A549 (cell line): Measurements from ENCODE around the gene DUSP7.

Source experiments
- CHD4 ChIP-seq: fragments of 200-600 bp; sonication (generic); IDR thresholded peaks from 2 replicates; pipeline ENCODE4 v1.6.1; 2016; ENCODE audit warnings: antibody characterized with exemption, mild to moderate bottlenecking, borderline replicate concordance
- GATA3 ChIP-seq: IDR thresholded peaks from 2 replicates; pipeline ENCODE4 v1.6.1; 2012; ENCODE audit warnings: borderline replicate concordance
- KDM5A ChIP-seq: fragments of 200-600 bp; sonication (generic); IDR thresholded peaks from 2 replicates; pipeline ENCODE4 v1.6.1; 2016; ENCODE audit warnings: antibody characterized with exemption, mild to moderate bottlenecking
- MAFK ChIP-seq: fragments of 450-650 bp; IDR thresholded peaks from 2 replicates; pipeline ENCODE4 v1.6.1; 2014; ENCODE audit not compliant: partially characterized antibody
- MAZ ChIP-seq: fragments of 150-350 bp; IDR thresholded peaks from 2 replicates; pipeline ENCODE4 v1.6.1; 2014; ENCODE audit warnings: antibody characterized with exemption, low read depth, low read length, borderline replicate concordance
- NPAS2 ChIP-seq: fragments of 250-450 bp; sonication (Bioruptor Pico); IDR thresholded peaks from 2 replicates; pipeline ENCODE4 v1.8.0; 2022; ENCODE audit warnings: mild to moderate bottlenecking, moderate library complexity, borderline replicate concordance
- POLR2A ChIP-seq: IDR thresholded peaks from 2 replicates; pipeline ENCODE4 v1.6.1; 2012; ENCODE audit warnings: mild to moderate bottlenecking, low read length
- RAD21 ChIP-seq, 2 experiments: fragments of >200 bp in 1 of 2; sonication (Bioruptor Twin) in 1 of 2; formaldehyde crosslinking in 1 of 2; IDR thresholded peaks in 1 of 2; conservative IDR thresholded peaks in 1 of 2; 2 replicates in 1 of 2; 3 replicates in 1 of 2; pipeline ENCODE4 v1.6.1; 2012 to 2018; ENCODE audit warnings: inconsistent platforms in 1 of 2
- ZNF302 ChIP-seq: fragments of 250-450 bp; sonication (Bioruptor Pico); IDR thresholded peaks from 2 replicates; pipeline ENCODE4 v1.9.0; 2021; ENCODE audit warnings: inconsistent platforms, mild to moderate bottlenecking, moderate library complexity
- TF ChIP-seq, protein P1 (sequence below): fragments of >200 bp; sonication (Bioruptor Twin); formaldehyde crosslinking; IDR thresholded peaks from 3 replicates; pipeline ENCODE4 v1.5.1; 2016
- TF ChIP-seq, protein P2 (sequence below): IDR thresholded peaks from 2 replicates; pipeline ENCODE4 v1.6.1; 2012
- TF ChIP-seq, protein P3 (sequence below): fragments of 450-650 bp; IDR thresholded peaks from 2 replicates; pipeline ENCODE4 v1.6.1; 2014; ENCODE audit warnings: antibody characterized with exemption
- TF ChIP-seq, protein P4 (sequence below): fragments of 200-600 bp; sonication (generic); IDR thresholded peaks from 2 replicates; pipeline ENCODE4 v1.6.1; 2016; ENCODE audit warnings: antibody characterized with exemption, mild to moderate bottlenecking, moderate library complexity

DNA sequence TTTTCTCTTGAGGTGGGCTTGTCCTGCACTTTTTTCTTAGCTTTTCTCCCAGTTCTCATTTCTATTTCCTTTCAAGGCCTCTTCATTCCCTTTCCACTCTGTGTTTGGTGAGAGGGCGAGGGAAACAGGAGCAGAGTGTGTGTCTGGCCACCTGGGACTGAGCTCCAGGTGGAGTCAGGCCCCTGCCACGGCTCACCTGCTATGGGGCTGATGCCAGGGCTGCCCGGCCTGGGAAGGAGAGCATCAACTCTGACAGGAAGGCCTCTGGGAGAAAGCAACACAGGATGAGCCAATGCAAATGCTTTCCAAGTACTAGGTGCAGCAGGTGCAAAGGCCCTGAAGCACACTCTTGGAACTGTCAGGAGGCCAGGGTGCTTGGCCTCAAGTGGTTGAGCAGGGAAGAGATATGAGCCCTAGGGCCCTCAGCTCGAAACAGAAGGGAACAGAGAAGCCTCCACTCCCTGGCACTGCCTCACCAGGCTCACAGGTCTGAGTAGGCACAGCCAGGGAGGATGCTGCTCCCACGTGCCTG is 27.3 kb upstream of the DUSP7 start:
- TF ChIP-seq GATA3 (no peak), POLR2A (no peak), CHD4 (no peak), MAFK (no peak), KDM5A (no peak), ZNF302 (CRISPR knock-in tag) (no peak), MAZ (no peak), RAD21 (conservative IDR thresholded peaks at IDR 0.05 in 1 of 2, IDR thresholded peaks at IDR 0.05 in 1 of 2) (no peak), NPAS2 (no peak)
- TF ChIP-seq, protein P1, sequence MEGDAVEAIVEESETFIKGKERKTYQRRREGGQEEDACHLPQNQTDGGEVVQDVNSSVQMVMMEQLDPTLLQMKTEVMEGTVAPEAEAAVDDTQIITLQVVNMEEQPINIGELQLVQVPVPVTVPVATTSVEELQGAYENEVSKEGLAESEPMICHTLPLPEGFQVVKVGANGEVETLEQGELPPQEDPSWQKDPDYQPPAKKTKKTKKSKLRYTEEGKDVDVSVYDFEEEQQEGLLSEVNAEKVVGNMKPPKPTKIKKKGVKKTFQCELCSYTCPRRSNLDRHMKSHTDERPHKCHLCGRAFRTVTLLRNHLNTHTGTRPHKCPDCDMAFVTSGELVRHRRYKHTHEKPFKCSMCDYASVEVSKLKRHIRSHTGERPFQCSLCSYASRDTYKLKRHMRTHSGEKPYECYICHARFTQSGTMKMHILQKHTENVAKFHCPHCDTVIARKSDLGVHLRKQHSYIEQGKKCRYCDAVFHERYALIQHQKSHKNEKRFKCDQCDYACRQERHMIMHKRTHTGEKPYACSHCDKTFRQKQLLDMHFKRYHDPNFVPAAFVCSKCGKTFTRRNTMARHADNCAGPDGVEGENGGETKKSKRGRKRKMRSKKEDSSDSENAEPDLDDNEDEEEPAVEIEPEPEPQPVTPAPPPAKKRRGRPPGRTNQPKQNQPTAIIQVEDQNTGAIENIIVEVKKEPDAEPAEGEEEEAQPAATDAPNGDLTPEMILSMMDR = no peak
- TF ChIP-seq, protein P2, sequence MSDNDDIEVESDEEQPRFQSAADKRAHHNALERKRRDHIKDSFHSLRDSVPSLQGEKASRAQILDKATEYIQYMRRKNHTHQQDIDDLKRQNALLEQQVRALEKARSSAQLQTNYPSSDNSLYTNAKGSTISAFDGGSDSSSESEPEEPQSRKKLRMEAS = no peak
- TF ChIP-seq, protein P3, sequence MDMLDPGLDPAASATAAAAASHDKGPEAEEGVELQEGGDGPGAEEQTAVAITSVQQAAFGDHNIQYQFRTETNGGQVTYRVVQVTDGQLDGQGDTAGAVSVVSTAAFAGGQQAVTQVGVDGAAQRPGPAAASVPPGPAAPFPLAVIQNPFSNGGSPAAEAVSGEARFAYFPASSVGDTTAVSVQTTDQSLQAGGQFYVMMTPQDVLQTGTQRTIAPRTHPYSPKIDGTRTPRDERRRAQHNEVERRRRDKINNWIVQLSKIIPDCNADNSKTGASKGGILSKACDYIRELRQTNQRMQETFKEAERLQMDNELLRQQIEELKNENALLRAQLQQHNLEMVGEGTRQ = no peak
- TF ChIP-seq, protein P4, sequence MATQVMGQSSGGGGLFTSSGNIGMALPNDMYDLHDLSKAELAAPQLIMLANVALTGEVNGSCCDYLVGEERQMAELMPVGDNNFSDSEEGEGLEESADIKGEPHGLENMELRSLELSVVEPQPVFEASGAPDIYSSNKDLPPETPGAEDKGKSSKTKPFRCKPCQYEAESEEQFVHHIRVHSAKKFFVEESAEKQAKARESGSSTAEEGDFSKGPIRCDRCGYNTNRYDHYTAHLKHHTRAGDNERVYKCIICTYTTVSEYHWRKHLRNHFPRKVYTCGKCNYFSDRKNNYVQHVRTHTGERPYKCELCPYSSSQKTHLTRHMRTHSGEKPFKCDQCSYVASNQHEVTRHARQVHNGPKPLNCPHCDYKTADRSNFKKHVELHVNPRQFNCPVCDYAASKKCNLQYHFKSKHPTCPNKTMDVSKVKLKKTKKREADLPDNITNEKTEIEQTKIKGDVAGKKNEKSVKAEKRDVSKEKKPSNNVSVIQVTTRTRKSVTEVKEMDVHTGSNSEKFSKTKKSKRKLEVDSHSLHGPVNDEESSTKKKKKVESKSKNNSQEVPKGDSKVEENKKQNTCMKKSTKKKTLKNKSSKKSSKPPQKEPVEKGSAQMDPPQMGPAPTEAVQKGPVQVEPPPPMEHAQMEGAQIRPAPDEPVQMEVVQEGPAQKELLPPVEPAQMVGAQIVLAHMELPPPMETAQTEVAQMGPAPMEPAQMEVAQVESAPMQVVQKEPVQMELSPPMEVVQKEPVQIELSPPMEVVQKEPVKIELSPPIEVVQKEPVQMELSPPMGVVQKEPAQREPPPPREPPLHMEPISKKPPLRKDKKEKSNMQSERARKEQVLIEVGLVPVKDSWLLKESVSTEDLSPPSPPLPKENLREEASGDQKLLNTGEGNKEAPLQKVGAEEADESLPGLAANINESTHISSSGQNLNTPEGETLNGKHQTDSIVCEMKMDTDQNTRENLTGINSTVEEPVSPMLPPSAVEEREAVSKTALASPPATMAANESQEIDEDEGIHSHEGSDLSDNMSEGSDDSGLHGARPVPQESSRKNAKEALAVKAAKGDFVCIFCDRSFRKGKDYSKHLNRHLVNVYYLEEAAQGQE = no peak
